HG02943 (cell line): ENCODE results near the gene CRYL1.

Experiments
- ATAC-seq: cut with Tn5 transposase; IDR thresholded peaks from one replicate; pipeline ENCODE4 v1.9.1; 2021; ENCODE audit warnings: mild to moderate bottlenecking, low read depth, moderate library complexity; ENCODE audit not compliant: unreplicated experiment

The CRYL1 gene

GRCh38 chr13:20534038-20534608 lies 8.5 kb upstream of the CRYL1 start:
- no peak for ATAC-seq

- no peak for ATAC-seq
Observed at GRCh38 chr13:20528452-20528851, 2.8 kb upstream of the CRYL1 start.

- ATAC-seq = no peak
Observed at GRCh38 chr13:20526664-20527063, 1.0 kb upstream of the CRYL1 start.

- ATAC-seq = peak; percentile 7
Observed at GRCh38 chr13:20525144-20525600, 485 bp downstream of the CRYL1 start.

- no peak for ATAC-seq
Observed at GRCh38 chr13:20521364-20522115, 4.1 kb downstream of the CRYL1 start.

- ATAC-seq = no peak
Observed at GRCh38 chr13:20519875-20520274, 5.8 kb downstream of the CRYL1 start.

GRCh38 chr13:20518660-20519100 lies 7.0 kb downstream of the CRYL1 start:
- no peak for ATAC-seq

GRCh38 chr13:20514866-20515265 lies 10.8 kb downstream of the CRYL1 start:
- ATAC-seq = no peak

- ATAC-seq = no peak
Observed at GRCh38 chr13:20513466-20513995, 12.1 kb downstream of the CRYL1 start.

- ATAC-seq = no peak
Observed at GRCh38 chr13:20512042-20512683, 13.5 kb downstream of the CRYL1 start.

GRCh38 chr13:20506696-20507095 lies 19.0 kb downstream of the CRYL1 start:
- no peak for ATAC-seq

- ATAC-seq = no peak
Observed at GRCh38 chr13:20505405-20506366, 20.0 kb downstream of the CRYL1 start.

GRCh38 chr13:20503088-20504083 lies 22.3 kb downstream of the CRYL1 start:
- no peak for ATAC-seq

- no peak for ATAC-seq
Observed at GRCh38 chr13:20501592-20501991, 24.1 kb downstream of the CRYL1 start.

- no peak for ATAC-seq
Observed at GRCh38 chr13:20501120-20501519, 24.5 kb downstream of the CRYL1 start.

GRCh38 chr13:20499986-20500385 lies 25.7 kb downstream of the CRYL1 start:
- ATAC-seq = no peak

GRCh38 chr13:20498659-20499058 lies 27.0 kb downstream of the CRYL1 start:
- ATAC-seq = no peak

GRCh38 chr13:20498129-20498528 lies 27.5 kb downstream of the CRYL1 start:
- ATAC-seq = no peak
